DND-41 (cell line): ENCODE results near the gene GDF9.
A peak's percentile ranks its signal among the peaks of the same experiment; 100 is the strongest.
"Not testable (repeated sequence)": the region's sequence is repeated elsewhere in the genome, so short reads cannot be mapped to it uniquely, and the experiment has no call there.

Source experiments
- ATAC-seq: fragments of 200-7000 bp; cut with Tn5 transposase; 3 replicates; pipeline ENCODE4 v1.9.1; 2021; ENCODE audit warnings: low read depth; ENCODE audit not compliant: insufficient read depth
- DNase-seq: peaks from one replicate; pipeline ENCODE4 v3.0.0-alpha.2; 2020
- H2AFZ ChIP-seq: 2 replicates; pipeline ENCODE4 v1.6.0; 2012; ENCODE audit warnings: low read depth, low read length
- H3K27ac ChIP-seq: 2 replicates; pipeline ENCODE4 v1.5.1; 2012; ENCODE audit warnings: low read length, inconsistent platforms
- H3K27me3 ChIP-seq: fragments of 200-600 bp; sonication (generic); 2 replicates; pipeline ENCODE4 v1.6.0; 2012; ENCODE audit warnings: low read length, mild to moderate bottlenecking, inconsistent platforms; ENCODE audit not compliant: insufficient read depth, poor library complexity
- H3K36me3 ChIP-seq: 2 replicates; pipeline ENCODE4 v1.5.1; 2012; ENCODE audit warnings: low read length, inconsistent platforms; ENCODE audit not compliant: insufficient read depth
- H3K4me1 ChIP-seq: 2 replicates; pipeline ENCODE4 v1.5.1; 2012; ENCODE audit warnings: mild to moderate bottlenecking, low read length; ENCODE audit not compliant: insufficient read depth
- H3K4me2 ChIP-seq: 2 replicates; pipeline ENCODE4 v1.6.0; 2012; ENCODE audit warnings: mild to moderate bottlenecking, moderate library complexity, low read length, inconsistent platforms; ENCODE audit not compliant: insufficient read depth
- H3K4me3 ChIP-seq, 2 experiments: fragments of 200-600 bp in 1 of 2; shearing (Covaris generic) in 1 of 2; 2 replicates each; pipeline ENCODE4 v1.5.1; 2012 to 2016; ENCODE audit warnings: inconsistent platforms in 2 of 2, low read length in 2 of 2, mild to moderate bottlenecking in 2 of 2, low read depth in 1 of 2, moderate library complexity in 1 of 2
- H3K79me2 ChIP-seq: 2 replicates; pipeline ENCODE4 v1.6.0; 2012; ENCODE audit warnings: low read length, inconsistent platforms; ENCODE audit not compliant: insufficient read depth
- H3K9ac ChIP-seq: 2 replicates; pipeline ENCODE4 v1.6.0; 2012; ENCODE audit warnings: low read depth, mild to moderate bottlenecking, inconsistent platforms, low read length, moderate library complexity
- H3K9me3 ChIP-seq: 2 replicates; pipeline ENCODE4 v1.5.1; 2012; ENCODE audit warnings: low read length, moderate library complexity, mild to moderate bottlenecking, inconsistent platforms; ENCODE audit not compliant: insufficient read depth, severe bottlenecking
- H4K20me1 ChIP-seq: 2 replicates; pipeline ENCODE4 v1.6.0; 2012; ENCODE audit warnings: low read length; ENCODE audit not compliant: insufficient read depth
- CTCF ChIP-seq: IDR thresholded peaks from 2 replicates; pipeline ENCODE4 v1.5.1; 2012; ENCODE audit warnings: borderline replicate concordance, low read length, moderate library complexity, mild to moderate bottlenecking; ENCODE audit not compliant: poor library complexity, severe bottlenecking; ENCODE audit errors: extremely low read depth
- EZH2 ChIP-seq: IDR thresholded peaks from 3 replicates; pipeline ENCODE4 v1.6.1; 2012; ENCODE audit warnings: borderline replicate concordance, low read depth, mild to moderate bottlenecking, moderate library complexity, low read length, inconsistent platforms; ENCODE audit not compliant: severe bottlenecking

GDF9 gene

GRCh38 chr5:132856011-132856410, 10.3 kb downstream of the GDF9 start:
- Histone ChIP-seq H3K27ac (no peak overlapping the region), H3K4me2 (no peak overlapping the region), H3K36me3 (no peaks in the 10 kb centered on the region), H3K4me3 (no peak overlapping the region), H2AFZ (no peak overlapping the region), H3K4me1 (peaks cover 6% of the 10 kb centered on the region), H3K9ac (no peak overlapping the region), H3K27me3 (no peaks in the 10 kb centered on the region), H3K79me2 (no peaks in the 10 kb centered on the region), H4K20me1 (no peaks in the 10 kb centered on the region), H3K9me3 (no peaks in the 10 kb centered on the region)
- ATAC-seq (no peak), DNase-seq (no peak)
- TF ChIP-seq EZH2 (no peak), CTCF (no peak)

GRCh38 chr5:132854992-132855391, 11.3 kb downstream of the GDF9 start:
- not testable (repeated sequence) for H2AFZ ChIP-seq

GRCh38 chr5:132854301-132854700, 12.0 kb downstream of the GDF9 start:
- no peak for ATAC-seq
- H2AFZ ChIP-seq: no peak overlapping the region
- no peaks in the 10 kb centered on the region for H3K9me3 ChIP-seq
- DNase-seq: no peak
- no peaks in the 10 kb centered on the region for H3K27me3 ChIP-seq
- no peak overlapping the region for H3K27ac ChIP-seq
- H3K36me3 ChIP-seq: no peaks in the 10 kb centered on the region
- H3K9ac ChIP-seq: no peak overlapping the region
- peaks cover 6% of the 10 kb centered on the region for H3K4me1 ChIP-seq
- no peaks in the 10 kb centered on the region for H4K20me1 ChIP-seq
- H3K4me3 ChIP-seq: no peak overlapping the region
- no peak for TF ChIP-seq CTCF
- no peak for TF ChIP-seq EZH2
- H3K4me2 ChIP-seq: no peak overlapping the region
- no peaks in the 10 kb centered on the region for H3K79me2 ChIP-seq

More at GRCh38 chr5:132854992-132855391, 11.3 kb downstream of the GDF9 start:
- H4K20me1 ChIP-seq, H3K27ac ChIP-seq, H3K79me2 ChIP-seq, H3K4me3 ChIP-seq, ATAC-seq, H3K9me3 ChIP-seq, H3K4me2 ChIP-seq, H3K4me1 ChIP-seq, H3K36me3 ChIP-seq, H3K9ac ChIP-seq, DNase-seq, H3K27me3 ChIP-seq: not testable (repeated sequence)

- ATAC-seq (peak; percentile 69), DNase-seq (no peak)
- no peaks in the 10 kb centered on the region for H4K20me1 ChIP-seq
- no peaks in the 10 kb centered on the region for H3K9me3 ChIP-seq
- H3K27me3 ChIP-seq: no peaks in the 10 kb centered on the region
- H3K79me2 ChIP-seq: no peaks in the 10 kb centered on the region
- H3K27ac ChIP-seq: no peak overlapping the region
- H3K9ac ChIP-seq: no peak overlapping the region
- no peak overlapping the region for H2AFZ ChIP-seq
- H3K36me3 ChIP-seq: no peaks in the 10 kb centered on the region
- peaks cover 6% of the 10 kb centered on the region for H3K4me1 ChIP-seq
- no peak for TF ChIP-seq EZH2
- no peak overlapping the region for H3K4me2 ChIP-seq
- no peak overlapping the region for H3K4me3 ChIP-seq
Observed at GRCh38 chr5:132853790-132854189, 12.5 kb downstream of the GDF9 start.
